Measurements from ENCODE around the gene TET1.
"Not testable (repeated sequence)": the region's sequence is repeated elsewhere in the genome, so short reads cannot be mapped to it uniquely, and the experiment has no call there.

DNA sequence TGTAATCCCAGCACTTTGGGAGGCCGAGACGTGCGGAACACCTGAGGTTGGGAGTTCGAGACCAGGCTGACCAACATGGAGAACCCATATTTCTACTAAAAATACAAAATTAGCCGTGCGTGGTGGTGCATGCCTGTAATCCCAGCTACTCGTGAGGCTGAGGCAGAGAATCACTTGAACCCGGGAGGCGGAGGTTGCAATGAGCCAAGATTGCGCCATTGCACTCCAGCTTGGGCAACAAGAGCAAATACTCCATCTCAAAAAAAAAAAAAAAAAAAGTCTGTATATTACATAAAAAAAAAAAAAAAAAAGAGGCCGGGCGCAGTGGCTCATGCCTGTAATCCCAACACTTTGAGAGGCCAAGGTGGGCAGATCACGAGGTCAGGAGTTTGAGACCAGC lies 152.9 kb downstream of the TET1 start:
- not testable (repeated sequence) for TF ChIP-seq CTCF (IDR thresholded peaks at IDR 0.05 in 2 of 3, conservative IDR thresholded peaks at IDR 0.05 in 1 of 3; ENCODE audit: insufficient read depth in 2 of 3, low read depth in 1 of 3, low read length in 3 of 3); ESRRA (IDR thresholded peaks at IDR 0.05; ENCODE audit: borderline replicate concordance, low read depth); EP400 (IDR thresholded peaks at IDR 0.05); LARP7 (IDR thresholded peaks at IDR 0.05); VEZF1 (CRISPR knock-in tag; IDR thresholded peaks at IDR 0.05); ARHGAP35 (IDR thresholded peaks at IDR 0.05; ENCODE audit: partially characterized antibody); RNF2 (IDR thresholded peaks at IDR 0.05)

Data from K562 (cell line).